Astrocyte of the cerebellum (primary cell): ENCODE results near the gene RTP5.

ENCODE experiments used
- DNase-seq: peaks from one replicate; pipeline ENCODE4 v3.0.0-alpha.2; 2011; ENCODE audit warnings: low read depth
- H3K4me3 ChIP-seq: 2 replicates; pipeline ENCODE4 v1.5.1; 2011; ENCODE audit warnings: mild to moderate bottlenecking, low read depth, low read length, moderate library complexity
- CTCF ChIP-seq: IDR thresholded peaks from 2 replicates; pipeline ENCODE4 v1.5.1; 2012; ENCODE audit warnings: low read length, low read depth, moderate library complexity, mild to moderate bottlenecking; ENCODE audit errors: missing control alignments
- in situ Hi-C: cut with HindIII; loops from 2 replicates; pipeline ENCODE4 v1.10.0; 2017; ENCODE audit warnings: low sequenced_read_pairs

The RTP5 gene

GRCh38 chr2:241876528-241877196, 7.1 kb downstream of the RTP5 start:
- H3K4me3 ChIP-seq, result no peak overlapping the region
- no peak for TF ChIP-seq CTCF
- in situ Hi-C loops, result no loop called here
- DNase-seq, result no peak

GRCh38 chr2:241877197-241877685, 7.7 kb downstream of the RTP5 start:
- in situ Hi-C loops, result no loop called here
- no peak for TF ChIP-seq CTCF
- no peak for DNase-seq
- H3K4me3 ChIP-seq, result no peak overlapping the region

- peak; percentile 23 for DNase-seq
- TF ChIP-seq CTCF, result peak; percentile 72
- in situ Hi-C loops, result no loop called here
- no peak overlapping the region for H3K4me3 ChIP-seq
These were observed 8.8 kb downstream of the RTP5 start for GRCh38 chr2:241877989-241878970.

GRCh38 chr2:241879326-241879725, 9.8 kb downstream of the RTP5 start:
- no peak for TF ChIP-seq CTCF
- H3K4me3 ChIP-seq, result no peak overlapping the region
- no peak for DNase-seq
- in situ Hi-C loops, result no loop called here

- peak overlapping the region; percentile 56 for H3K4me3 ChIP-seq
- DNase-seq, result no peak
- in situ Hi-C loops, result no loop called here
- no peak for TF ChIP-seq CTCF
These were observed 11.0 kb downstream of the RTP5 start for GRCh38 chr2:241880311-241881073.

GRCh38 chr2:241882091-241882625, 12.6 kb downstream of the RTP5 start:
- no peak overlapping the region for H3K4me3 ChIP-seq
- in situ Hi-C loops, result no loop called here
- DNase-seq, result no peak
- no peak for TF ChIP-seq CTCF
